GM12892 (cell line): ENCODE measurements around the gene UGT2B7.

Experiments
- DNase-seq: peaks from one replicate; pipeline ENCODE4 v3.0.0; 2011; ENCODE audit not compliant: insufficient read length
- FAIRE-seq: peaks from 2 replicates; lab custom pipeline; 2011; peaks lifted over from hg19 to GRCh38; lab: Jason Lieb, UNC
- POLR2A ChIP-seq: IDR thresholded peaks from 2 replicates; pipeline ENCODE4 v1.6.1; 2011; ENCODE audit warnings: low read depth, low read length, control low read depth
- POLR2AphosphoS5 ChIP-seq: IDR thresholded peaks from 2 replicates; pipeline ENCODE4 v1.6.1; 2011; ENCODE audit warnings: low read depth, low read length, control low read depth
- TAF1 ChIP-seq: IDR thresholded peaks from 2 replicates; pipeline ENCODE4 v1.6.1; 2011; ENCODE audit warnings: low read depth, mild to moderate bottlenecking, control low read depth, low read length, borderline replicate concordance

Gene UGT2B7

DNA sequence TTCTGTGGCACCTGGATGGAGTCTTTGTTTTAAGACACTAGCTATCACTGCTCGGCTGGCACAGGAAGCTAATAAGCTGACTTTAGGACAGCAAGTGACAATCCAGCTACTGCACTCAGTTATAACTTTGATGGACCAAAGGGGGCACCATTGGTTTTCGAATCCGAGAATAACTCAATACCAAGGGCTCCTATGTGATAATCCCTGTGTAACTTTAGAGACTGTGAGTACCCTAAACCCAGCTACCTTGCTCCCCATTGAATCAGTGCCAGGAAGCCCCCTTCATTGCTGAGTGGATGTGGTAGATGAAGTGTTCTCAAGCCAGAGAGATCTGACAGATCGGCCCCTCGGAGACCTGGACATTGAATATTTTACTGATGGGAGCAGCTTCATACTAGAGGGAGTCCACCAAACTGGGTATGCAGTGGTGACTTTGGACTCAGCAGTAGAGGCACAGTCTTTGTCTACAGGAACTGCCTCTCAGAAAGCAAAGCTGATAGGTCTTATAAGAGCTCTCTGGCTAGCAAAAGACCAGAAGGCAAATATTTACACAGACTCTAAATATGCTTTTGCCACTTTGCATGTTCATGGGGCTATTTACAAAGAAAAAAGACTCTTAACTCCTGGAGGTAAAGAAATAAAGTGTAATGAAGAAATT, 35.5 kb upstream of the UGT2B7 start:
- DNase-seq (no peak), FAIRE-seq (no peak)
- TF ChIP-seq POLR2A = no peak
- no peak for TF ChIP-seq TAF1
- no peak for TF ChIP-seq POLR2AphosphoS5

DNA sequence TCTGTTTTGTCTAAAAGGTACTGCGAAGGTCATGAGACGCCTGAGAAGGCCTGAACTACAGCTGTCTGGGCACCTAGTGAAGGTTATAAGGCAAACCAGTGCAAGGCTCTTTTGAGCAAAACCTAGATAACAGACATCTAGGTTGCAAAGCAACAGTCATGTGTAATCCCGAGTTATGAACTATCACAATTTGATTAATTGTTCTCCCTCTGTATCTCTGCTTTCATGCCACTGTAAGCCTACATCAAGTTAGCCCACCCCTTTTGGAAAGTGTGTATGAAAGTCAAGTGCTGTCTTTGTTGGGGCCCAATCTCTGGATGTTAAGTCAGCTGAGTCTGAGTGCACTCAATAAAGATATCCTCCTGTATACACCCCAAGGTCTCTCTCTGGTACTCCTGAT, 31.9 kb upstream of the UGT2B7 start:
- DNase-seq (no peak), FAIRE-seq (no peak)
- TF ChIP-seq POLR2AphosphoS5 = no peak
- no peak for TF ChIP-seq POLR2A
- TF ChIP-seq TAF1 = no peak

DNA sequence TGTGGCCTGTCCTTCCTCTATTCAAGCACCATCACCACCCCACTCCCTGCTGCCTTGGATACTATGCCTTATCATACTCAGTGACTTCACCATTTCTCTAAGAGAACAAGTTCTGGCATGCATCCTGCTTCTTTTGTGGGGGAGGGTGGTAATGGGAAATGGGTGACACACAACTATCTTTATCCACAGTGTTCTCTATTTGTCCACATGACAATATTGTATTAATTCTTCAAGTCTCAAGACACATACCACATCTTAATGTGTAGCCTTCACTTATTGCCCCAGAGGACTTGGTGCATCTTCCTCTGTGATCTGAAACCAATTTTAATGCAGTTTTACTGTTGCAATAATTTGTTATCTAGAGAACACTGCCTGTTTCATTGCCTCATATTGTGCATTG, 29.3 kb upstream of the UGT2B7 start:
- DNase-seq (no peak), FAIRE-seq (no peak)
- TF ChIP-seq POLR2AphosphoS5 (no peak), TAF1 (no peak), POLR2A (no peak)

DNA sequence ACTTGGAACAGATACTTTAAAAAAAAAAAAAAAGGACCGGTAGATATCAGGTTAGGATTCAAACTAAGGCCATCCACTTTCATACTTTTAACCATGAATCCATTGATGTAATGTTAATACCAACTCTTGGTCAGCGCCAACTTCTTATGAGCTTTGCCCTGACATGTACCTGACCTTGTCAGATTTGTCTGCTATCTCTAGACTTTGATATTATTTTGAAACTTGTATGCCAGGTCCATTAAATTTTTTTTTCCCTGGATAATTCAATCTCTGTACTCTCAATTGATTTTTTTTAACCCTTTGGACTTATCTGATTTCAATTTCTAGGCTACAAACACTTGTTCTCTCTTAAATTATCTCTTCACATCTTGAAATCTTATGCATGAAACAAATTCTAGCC, 27.2 kb upstream of the UGT2B7 start:
- DNase-seq = no peak
- FAIRE-seq = no peak
- TF ChIP-seq POLR2A (no peak), TAF1 (no peak), POLR2AphosphoS5 (no peak)

DNA sequence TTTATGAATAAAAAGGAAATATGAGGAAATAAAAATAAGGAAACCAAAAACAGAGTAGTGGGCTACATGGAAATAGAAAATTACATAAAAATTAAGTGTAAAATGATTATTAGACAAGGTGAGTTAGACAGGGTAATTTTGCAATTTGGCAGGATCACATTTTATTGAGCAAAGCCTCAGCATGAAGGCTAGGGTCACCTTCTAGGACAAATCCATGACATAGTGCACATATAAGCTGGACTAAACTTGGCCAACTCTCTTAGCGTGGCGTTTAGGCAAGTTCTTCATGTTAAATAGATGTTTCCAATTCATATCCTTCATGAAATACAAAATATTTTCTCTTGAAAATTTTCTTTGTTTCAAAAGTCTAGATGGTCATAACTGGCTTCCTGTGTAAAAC, 25.7 kb upstream of the UGT2B7 start:
- no peak for FAIRE-seq
- TF ChIP-seq TAF1 = no peak
- no peak for TF ChIP-seq POLR2A
- TF ChIP-seq POLR2AphosphoS5 = no peak

DNA sequence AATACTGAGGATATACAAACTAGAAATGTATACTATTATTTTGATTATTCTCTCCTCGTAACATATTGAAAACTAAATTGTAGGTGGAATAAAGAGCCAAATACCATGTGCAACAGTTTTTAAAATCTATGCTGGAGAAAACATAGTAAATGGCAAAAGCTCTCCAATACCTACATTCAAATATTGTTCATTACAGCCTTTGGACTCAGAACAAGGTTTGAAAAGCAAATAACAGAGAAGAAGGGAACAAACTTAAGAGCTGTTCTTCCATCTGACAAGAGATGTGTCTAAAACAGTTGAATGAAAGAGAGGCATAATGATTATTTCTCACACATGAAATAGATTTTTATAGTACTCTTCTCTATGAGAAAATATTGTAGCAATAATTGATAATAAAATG, 25.0 kb upstream of the UGT2B7 start:
- FAIRE-seq (no peak), DNase-seq (no peak)
- no peak for TF ChIP-seq TAF1
- no peak for TF ChIP-seq POLR2A
- TF ChIP-seq POLR2AphosphoS5 = no peak

More for the DNA sequence above, 25.7 kb upstream of the UGT2B7 start:
- no peak for DNase-seq

DNA sequence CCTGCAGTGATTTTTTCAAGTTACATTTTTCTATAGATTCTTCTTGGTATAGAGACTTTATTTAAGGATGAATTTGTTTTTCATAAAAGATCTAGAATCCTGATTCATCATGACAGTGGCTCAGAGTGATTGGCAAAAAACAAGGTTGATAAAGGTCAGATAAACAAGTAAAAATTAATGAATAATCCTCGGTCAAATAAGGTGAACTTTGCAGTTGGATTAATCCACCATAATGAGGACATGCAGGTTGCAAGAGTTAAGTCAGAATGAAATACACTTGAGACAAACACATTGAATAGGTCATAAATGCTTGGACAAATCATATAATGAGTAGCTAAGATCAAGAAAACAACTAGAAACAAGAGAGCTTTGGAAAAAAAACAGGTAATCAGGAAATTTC, 22.9 kb upstream of the UGT2B7 start:
- FAIRE-seq (no peak), DNase-seq (no peak)
- no peak for TF ChIP-seq POLR2AphosphoS5
- TF ChIP-seq TAF1 = no peak
- no peak for TF ChIP-seq POLR2A

DNA sequence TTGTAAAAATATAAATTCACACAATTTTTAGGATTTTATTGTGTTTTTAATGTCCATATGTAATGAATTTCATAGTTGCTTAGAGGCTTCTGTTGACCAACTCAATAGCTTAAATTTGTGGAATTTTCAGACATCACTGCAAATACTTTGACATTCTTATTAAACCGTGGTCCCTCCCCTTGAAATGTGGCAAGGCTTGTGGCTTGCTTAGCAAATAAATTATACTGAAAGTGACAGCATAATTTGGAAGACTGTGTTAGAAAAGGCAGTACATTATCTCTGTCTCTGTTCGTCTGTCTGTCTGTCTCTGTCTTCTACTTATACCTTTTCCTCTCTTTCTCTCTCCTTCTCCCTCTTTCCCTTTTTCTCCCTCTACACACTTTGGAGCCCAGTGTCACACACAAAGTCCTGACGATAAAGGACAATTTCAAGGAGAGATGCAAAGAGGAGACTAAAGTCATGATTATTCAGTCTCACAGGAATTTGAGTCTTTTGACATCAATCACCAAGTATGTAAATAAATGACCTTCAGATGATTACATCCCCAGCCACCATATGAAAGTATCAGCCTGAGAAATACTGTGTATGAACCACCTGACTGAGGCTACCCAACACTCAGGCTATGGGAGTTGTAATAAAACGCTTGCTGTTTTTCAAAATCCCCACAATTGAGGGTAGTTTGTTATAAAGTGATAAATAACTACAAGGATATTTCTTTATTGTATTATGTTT, 21.0 kb upstream of the UGT2B7 start:
- no peak for DNase-seq
- no peak for FAIRE-seq
- TF ChIP-seq TAF1 = no peak
- no peak for TF ChIP-seq POLR2A
- TF ChIP-seq POLR2AphosphoS5 = no peak

DNA sequence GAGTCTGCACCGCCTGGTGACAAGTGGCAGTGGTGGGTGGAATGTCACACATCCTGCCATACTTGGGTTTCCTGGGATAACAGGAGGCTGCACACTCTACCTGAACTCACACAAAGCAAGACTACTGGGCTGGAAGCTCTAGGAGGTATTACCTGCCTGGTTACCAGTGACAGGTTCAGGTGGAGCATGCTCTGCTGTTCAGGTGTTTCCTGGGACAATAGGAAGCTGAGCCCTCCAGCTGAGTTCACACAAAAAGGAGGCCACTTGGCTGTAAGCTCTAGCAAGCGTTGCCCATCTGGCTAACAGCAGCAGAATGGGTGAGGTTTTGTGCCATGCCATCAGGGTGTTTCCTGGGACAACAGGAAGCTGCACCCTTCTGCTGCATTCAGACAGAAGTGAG, 17.4 kb upstream of the UGT2B7 start:
- DNase-seq (no peak), FAIRE-seq (no peak)
- no peak for TF ChIP-seq TAF1
- TF ChIP-seq POLR2A = no peak
- TF ChIP-seq POLR2AphosphoS5 = no peak

DNA sequence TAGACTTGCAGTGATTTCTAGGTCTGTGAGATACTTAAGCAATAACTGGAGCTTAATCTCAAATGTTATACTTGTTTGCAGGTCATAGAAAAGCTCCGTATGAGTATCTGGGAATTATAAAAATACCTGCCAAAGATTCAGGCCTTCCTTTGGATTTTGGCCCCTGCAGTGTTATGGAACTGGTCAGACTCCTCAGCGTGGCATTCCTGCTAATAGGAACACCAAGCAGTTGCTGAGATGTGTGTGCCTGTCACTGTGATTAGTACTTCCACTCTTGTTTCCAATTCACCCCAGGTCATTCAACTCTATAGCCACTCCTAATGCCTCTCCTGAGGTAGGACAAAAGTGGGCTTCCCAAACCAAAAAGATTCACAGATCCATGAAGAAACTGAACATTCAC, 7.8 kb upstream of the UGT2B7 start:
- no peak for TF ChIP-seq TAF1
- TF ChIP-seq POLR2AphosphoS5 = no peak
- no peak for TF ChIP-seq POLR2A
- FAIRE-seq (no peak), DNase-seq (no peak)

DNA sequence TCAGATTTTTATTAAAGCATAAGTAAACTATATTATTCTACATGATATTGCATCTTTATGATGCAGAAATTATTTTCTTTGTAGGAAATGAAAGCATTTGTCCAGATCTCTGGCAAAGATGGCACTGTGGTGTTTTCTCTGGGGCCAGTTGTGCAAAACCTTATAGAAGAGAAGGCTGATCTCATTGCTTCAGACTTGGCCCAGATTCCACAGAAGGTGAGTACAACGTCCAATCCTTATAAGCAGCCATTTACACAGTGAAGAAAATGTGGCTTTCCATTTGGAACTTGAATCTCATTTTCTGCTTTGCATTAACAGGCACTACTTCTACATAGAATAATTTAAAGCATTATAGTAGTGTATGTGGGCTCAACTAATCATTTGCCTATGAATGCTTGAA, 6.9 kb upstream of the UGT2B7 start:
- no peak for FAIRE-seq
- no peak for DNase-seq

DNA sequence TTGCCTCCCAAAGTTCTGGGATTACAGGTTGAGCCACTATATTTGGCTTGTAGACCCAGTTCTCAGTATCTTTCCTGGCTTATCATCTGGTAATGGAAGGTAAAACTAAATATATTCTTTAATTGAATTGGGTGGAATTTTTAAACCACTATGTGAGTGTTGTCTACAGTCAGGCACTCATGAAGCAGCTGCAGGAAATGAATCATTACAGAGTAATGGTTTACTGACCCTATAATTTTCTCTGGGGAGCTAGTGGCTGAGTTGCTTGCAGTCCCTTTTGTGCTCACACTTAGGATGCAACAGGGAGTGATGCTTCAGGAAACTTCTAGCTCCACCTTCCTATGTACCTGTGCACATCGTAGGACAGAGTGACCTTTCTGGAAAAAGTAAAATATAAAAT, 4.1 kb upstream of the UGT2B7 start:
- FAIRE-seq (no peak), DNase-seq (no peak)
- TF ChIP-seq POLR2AphosphoS5 (no peak), POLR2A (no peak), TAF1 (no peak)

More for the DNA sequence above, 6.9 kb upstream of the UGT2B7 start:
- no peak for TF ChIP-seq POLR2AphosphoS5
- TF ChIP-seq TAF1 = no peak
- TF ChIP-seq POLR2A = no peak
